ENCODE data around the gene RDH16. TPM values are rescaled to one million over a fixed set of nuclear protein-coding genes. Genes with fewer than 3 reads are reported as not detected.

Gene RDH16
- total and polyA plus RNA-seq, 2 experiments from 2014 or later: 0.52 to 0.66 TPM

DNA sequence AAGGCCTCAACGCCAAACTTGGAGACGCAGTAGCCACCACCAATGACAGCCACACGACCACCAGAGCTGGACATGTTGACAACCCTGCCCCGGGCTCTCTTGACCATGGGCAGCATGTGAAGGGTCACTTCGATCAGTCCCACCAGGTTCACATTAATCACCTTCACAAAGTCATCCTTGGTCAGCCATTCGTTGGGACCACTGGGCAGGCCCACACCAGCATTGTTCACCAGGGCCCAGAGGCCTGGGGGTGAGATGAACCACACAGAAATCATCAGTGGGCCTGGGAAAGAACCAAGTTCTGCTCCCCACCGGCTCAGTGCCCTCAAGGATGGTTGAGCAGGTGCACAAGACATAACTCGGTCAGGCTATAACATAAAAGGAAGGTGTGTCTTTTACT lies 27.2 kb downstream of the RDH16 start:
- Histone ChIP-seq H4K20me1 (replicated peaks; ENCODE audit: insufficient read depth) (no peaks in the 10 kb centered on the region), H3K4me3 (no peak overlapping the region), H3K27ac (ENCODE audit: low read depth) (no peak overlapping the region), H3F3A (replicated peaks; ENCODE audit: low read depth) (no peaks in the 10 kb centered on the region), H3K27me3 (ENCODE audit: insufficient read depth) (no peaks in the 10 kb centered on the region), H3K4me1 (ENCODE audit: insufficient read depth) (peaks cover 15% of the 10 kb centered on the region), H3K9me2 (ENCODE audit: insufficient read depth) (peaks cover 4% of the 10 kb centered on the region), H3K79me2 (replicated peaks; ENCODE audit: insufficient read depth) (no peaks in the 10 kb centered on the region), H3K36me3 (ENCODE audit: insufficient read depth) (no peaks in the 10 kb centered on the region), H2AFZ (no peak overlapping the region), H3K4me2 (no peak overlapping the region)
- H3K27ac Mint-ChIP-seq: no peak overlapping the region
- ATAC-seq (no peak), DNase-seq (ENCODE audit: low spot score) (no peak)
- H3K4me1 Mint-ChIP-seq: peaks cover 24% of the 10 kb centered on the region
- H3K4me3 Mint-ChIP-seq: no peak overlapping the region
- H3K36me3 Mint-ChIP-seq (ENCODE audit: low read depth): no peaks in the 10 kb centered on the region
- TF ChIP-seq ZNF114 (CRISPR knock-in tag; IDR thresholded peaks at IDR 0.05) (no peak), ZNF331 (CRISPR knock-in tag; IDR thresholded peaks at IDR 0.05; ENCODE audit: low read depth) (no peak), NANOG (IDR thresholded peaks at IDR 0.05; ENCODE audit: borderline replicate concordance) (no peak), STAT1 (IDR thresholded peaks at IDR 0.05; ENCODE audit: unreplicated experiment) (no peak), POLR2AphosphoS5 (IDR thresholded peaks at IDR 0.05; ENCODE audit: low read depth) (no peak), EZH2phosphoT487 (IDR thresholded peaks at IDR 0.05; ENCODE audit: unreplicated experiment) (no peak)
- TF ChIP-seq, protein P1, sequence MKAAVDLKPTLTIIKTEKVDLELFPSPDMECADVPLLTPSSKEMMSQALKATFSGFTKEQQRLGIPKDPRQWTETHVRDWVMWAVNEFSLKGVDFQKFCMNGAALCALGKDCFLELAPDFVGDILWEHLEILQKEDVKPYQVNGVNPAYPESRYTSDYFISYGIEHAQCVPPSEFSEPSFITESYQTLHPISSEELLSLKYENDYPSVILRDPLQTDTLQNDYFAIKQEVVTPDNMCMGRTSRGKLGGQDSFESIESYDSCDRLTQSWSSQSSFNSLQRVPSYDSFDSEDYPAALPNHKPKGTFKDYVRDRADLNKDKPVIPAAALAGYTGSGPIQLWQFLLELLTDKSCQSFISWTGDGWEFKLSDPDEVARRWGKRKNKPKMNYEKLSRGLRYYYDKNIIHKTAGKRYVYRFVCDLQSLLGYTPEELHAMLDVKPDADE (IDR thresholded peaks at IDR 0.05): no peak
- TF ChIP-seq, protein P2, sequence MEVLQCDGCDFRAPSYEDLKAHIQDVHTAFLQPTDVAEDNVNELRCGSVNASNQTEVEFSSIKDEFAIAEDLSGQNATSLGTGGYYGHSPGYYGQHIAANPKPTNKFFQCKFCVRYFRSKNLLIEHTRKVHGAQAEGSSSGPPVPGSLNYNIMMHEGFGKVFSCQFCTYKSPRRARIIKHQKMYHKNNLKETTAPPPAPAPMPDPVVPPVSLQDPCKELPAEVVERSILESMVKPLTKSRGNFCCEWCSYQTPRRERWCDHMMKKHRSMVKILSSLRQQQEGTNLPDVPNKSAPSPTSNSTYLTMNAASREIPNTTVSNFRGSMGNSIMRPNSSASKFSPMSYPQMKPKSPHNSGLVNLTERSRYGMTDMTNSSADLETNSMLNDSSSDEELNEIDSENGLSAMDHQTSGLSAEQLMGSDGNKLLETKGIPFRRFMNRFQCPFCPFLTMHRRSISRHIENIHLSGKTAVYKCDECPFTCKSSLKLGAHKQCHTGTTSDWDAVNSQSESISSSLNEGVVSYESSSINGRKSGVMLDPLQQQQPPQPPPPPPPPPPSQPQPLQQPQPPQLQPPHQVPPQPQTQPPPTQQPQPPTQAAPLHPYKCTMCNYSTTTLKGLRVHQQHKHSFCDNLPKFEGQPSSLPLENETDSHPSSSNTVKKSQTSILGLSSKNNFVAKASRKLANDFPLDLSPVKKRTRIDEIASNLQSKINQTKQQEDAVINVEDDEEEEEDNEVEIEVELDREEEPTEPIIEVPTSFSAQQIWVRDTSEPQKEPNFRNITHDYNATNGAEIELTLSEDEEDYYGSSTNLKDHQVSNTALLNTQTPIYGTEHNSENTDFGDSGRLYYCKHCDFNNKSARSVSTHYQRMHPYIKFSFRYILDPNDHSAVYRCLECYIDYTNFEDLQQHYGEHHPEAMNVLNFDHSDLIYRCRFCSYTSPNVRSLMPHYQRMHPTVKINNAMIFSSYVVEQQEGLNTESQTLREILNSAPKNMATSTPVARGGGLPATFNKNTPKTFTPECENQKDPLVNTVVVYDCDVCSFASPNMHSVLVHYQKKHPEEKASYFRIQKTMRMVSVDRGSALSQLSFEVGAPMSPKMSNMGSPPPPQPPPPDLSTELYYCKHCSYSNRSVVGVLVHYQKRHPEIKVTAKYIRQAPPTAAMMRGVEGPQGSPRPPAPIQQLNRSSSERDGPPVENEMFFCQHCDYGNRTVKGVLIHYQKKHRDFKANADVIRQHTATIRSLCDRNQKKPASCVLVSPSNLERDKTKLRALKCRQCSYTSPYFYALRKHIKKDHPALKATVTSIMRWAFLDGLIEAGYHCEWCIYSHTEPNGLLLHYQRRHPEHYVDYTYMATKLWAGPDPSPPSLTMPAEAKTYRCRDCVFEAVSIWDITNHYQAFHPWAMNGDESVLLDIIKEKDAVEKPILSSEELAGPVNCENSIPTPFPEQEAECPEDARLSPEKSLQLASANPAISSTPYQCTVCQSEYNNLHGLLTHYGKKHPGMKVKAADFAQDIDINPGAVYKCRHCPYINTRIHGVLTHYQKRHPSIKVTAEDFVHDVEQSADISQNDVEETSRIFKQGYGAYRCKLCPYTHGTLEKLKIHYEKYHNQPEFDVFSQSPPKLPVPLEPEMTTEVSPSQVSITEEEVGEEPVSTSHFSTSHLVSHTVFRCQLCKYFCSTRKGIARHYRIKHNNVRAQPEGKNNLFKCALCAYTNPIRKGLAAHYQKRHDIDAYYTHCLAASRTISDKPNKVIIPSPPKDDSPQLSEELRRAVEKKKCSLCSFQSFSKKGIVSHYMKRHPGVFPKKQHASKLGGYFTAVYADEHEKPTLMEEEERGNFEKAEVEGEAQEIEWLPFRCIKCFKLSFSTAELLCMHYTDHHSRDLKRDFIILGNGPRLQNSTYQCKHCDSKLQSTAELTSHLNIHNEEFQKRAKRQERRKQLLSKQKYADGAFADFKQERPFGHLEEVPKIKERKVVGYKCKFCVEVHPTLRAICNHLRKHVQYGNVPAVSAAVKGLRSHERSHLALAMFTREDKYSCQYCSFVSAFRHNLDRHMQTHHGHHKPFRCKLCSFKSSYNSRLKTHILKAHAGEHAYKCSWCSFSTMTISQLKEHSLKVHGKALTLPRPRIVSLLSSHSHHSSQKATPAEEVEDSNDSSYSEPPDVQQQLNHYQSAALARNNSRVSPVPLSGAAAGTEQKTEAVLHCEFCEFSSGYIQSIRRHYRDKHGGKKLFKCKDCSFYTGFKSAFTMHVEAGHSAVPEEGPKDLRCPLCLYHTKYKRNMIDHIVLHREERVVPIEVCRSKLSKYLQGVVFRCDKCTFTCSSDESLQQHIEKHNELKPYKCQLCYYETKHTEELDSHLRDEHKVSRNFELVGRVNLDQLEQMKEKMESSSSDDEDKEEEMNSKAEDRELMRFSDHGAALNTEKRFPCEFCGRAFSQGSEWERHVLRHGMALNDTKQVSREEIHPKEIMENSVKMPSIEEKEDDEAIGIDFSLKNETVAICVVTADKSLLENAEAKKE (CRISPR knock-in tag; IDR thresholded peaks at IDR 0.05): no peak
- H3K27me3 Mint-ChIP-seq (ENCODE audit: insufficient read depth, low read depth, poor library complexity): peaks cover 5% of the 10 kb centered on the region
- no peaks in the 10 kb centered on the region; the same call in 2 of the 3 replicates for H3K9me3 Mint-ChIP-seq

All from GM23338 (cell line).